GM19397 (cell line): ENCODE data around the gene SYNE2.

Source experiments
- ATAC-seq: cut with Tn5 transposase; IDR thresholded peaks from one replicate; pipeline ENCODE4 v1.9.1; 2021; ENCODE audit warnings: mild to moderate bottlenecking, moderate library complexity; ENCODE audit not compliant: unreplicated experiment

SYNE2 gene

DNA sequence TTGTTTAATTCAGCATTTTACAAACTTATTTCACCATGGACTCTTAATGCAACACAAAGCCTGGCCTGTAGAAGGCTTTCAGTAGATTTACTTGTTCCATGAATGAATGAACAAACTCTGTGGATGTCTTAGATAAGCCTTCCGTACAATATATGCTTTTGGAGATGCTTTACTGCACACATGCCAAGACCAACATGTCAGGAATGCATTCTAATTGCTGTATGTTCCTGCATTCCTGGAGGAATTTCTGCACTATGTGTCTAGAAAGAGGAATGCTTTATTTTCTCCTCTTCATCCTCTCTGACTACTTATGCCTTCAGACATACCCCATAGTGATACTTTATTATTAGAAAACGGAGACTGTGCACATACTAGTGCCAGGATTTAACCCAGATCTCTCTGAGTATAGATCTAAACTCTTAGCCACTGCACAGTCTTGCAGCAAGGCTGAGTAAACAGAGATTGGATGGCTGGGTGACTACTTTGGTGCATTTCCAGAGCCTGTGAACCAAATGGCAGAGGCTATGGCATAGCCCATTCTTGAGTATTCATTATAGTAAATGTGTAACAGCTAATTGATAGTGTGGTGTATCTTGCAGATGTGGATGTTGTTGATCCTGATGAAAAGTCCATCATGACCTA is 108.2 kb downstream of the SYNE2 start:
- no peak for ATAC-seq

DNA sequence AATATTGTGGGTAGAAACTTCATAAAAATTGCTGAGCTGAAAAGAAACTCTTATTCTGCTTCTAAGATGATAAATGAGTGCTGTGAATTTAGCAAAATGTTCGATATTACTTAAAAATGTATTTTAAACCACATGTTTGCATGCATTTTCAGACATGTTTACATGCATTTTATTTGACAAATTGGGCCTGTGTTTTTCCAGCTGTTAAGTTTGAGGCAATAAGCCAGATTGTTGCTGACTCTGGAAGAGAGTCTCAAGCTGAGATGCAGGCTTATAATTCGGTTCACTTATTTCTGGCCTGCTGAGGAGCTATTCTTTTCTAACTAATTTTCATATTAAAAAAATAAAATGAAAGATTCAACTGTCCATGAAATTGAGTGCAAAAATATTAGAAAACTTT is 110.1 kb downstream of the SYNE2 start:
- no peak for ATAC-seq

DNA sequence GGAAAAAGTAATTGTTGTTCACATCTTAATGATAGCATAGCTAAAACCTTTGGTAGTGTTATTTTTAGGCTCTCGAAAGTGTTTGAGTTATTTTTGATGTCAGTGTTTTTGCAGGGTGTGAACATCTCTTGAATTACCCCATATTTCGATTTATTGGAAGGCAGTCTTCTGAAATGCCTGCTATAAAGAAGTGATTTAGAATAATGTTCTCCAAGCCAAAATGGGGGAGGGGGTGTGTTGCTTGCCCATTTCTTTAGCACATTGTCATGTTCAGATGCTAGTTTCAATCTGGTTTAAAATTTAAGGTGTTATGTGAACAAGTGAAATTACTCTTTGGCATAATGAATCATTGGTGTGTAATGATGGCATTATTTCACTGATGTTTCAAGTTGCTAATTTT is 110.6 kb downstream of the SYNE2 start:
- ATAC-seq, result no peak

DNA sequence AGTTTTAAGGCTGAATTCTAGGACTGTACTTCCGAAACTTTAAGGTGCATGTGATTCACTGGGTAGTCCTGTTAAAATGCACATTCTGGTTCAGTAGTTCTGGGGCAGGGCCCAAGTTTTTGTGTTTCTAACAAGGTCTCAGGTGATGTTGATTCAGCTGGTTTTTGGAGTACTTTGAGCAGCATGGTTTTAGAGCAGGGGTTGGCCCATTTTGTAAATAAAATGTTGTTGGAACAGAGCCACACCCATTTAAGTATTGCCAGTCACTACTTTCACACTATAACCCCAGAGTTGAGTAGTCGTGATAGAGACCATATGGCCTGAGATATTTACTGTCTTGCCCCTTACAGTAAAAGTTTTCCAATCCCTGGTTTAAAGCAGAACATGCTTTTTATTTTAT is 111.3 kb downstream of the SYNE2 start:
- no peak for ATAC-seq

DNA sequence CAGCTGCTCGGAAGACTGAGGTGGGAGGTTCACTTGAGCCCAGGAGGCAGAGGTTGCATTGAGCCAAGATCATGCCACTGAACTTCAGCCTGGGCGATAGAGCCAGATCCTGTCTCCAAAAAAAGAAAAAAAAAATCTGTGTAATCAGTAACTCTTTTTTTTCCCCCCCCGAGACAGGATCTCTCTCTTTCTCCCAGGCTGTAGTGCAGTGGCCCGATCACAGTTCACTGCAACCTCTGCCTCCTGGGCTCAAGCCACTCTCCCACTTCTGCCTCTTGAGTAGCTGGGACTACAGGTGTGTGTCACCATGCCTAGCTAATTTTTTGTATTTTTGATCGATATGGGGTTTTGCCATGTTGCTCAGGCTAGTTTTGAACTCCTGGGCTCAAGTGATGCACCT is 113.6 kb downstream of the SYNE2 start:
- ATAC-seq, result no peak

DNA sequence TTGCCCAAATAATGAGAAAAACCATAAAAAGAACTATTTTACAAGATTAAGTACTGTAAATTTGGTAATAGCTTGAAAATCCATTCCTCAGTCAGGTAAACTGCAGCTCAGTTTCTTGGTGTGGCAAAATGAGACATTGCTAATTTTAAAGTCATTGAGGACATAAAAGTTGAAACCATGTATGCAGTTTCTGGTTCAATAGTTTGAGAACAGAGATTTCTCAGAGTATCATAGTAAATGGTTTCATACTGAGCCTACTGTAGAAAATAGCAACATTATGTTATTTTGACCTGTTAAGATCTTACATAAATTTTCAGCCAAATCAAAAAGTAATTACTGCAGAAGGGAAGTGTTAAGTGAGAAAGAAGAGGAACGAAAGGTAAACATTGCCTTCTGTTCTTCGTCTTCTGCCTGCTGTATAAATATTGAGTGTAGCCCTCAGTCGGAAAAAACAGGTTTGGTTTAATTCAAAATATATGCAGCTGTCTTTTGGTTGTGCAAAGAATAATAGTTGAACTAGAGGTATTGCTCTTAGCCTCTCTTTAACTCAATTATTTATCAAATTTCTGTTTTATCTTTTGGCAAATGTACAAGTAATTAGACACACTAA is 119.6 kb downstream of the SYNE2 start:
- ATAC-seq, result no peak

DNA sequence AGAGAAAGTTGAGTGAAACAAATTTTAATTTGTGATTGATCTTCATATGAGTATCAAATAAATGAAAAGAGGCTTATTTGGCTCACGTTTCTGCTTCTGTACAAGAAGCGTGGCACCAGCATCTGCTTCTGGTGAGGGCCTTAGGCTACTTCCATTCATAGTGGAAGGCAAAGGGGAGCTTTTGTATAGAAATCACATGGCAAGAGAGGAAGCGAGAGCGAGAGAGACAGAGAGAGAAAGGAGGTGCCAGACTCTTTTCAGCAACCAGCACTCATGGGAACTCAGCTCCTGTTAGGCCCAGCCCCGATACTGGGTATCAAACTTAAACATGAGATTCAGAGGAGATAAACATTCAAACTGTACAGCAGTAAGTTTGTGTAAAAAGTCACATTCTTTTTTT is 121.4 kb downstream of the SYNE2 start:
- no peak for ATAC-seq

DNA sequence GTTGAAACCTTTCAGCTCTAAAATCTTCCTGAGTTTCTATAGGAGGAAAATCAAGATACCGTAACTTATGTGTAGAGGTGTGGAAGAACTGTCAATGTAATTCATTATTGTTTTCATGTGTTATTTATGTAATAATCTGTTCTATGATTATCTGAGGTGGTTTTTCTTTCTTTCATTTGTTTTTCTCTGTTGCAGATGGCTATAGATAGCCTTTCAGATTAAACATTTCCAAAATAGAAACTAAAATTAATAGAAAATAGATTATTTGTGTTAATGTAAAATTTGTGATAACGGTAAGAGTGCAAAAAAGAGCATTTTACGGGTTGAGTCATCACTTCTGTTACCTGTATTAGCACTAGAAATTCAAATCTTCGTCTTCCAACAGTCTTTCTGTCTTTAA is 128.8 kb downstream of the SYNE2 start:
- ATAC-seq, result no peak

DNA sequence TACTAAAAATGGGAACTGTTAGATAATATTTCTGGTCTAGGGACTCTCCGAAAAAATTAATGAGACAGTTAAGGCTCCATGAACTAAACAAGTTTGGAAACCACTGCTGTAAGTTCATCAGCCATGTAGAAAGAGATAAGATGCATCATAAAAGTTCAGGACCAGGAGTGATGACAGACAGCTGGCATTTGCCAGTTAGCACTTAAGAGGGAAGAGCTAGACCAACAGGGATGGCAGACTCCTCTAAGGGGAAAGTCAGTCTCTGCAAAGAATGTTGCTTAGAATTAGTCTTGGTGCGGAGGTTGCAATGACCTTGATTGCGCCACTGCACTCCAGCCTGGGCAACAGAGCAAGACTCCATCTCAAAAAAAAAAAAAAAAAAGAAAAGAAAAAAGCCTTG is 129.4 kb downstream of the SYNE2 start:
- ATAC-seq, result no peak

DNA sequence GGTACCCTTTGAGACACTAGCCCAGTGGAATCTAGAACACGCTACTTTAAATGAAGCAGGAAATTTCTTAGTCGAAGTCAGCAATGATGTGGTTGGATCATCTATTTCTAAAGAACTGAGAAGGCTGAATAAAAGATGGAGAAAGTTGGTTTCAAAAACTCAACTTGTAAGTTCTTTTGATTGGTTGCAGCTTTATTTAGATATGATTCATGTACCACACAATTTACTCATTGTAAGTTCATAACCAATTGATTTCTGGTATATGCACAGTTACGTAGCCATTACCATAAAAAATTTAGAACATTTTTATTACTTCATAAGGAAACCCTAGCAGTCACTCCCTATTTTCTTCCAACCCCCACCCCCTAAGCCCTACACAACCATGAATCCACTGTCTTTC is 129.8 kb downstream of the SYNE2 start:
- ATAC-seq, result no peak

DNA sequence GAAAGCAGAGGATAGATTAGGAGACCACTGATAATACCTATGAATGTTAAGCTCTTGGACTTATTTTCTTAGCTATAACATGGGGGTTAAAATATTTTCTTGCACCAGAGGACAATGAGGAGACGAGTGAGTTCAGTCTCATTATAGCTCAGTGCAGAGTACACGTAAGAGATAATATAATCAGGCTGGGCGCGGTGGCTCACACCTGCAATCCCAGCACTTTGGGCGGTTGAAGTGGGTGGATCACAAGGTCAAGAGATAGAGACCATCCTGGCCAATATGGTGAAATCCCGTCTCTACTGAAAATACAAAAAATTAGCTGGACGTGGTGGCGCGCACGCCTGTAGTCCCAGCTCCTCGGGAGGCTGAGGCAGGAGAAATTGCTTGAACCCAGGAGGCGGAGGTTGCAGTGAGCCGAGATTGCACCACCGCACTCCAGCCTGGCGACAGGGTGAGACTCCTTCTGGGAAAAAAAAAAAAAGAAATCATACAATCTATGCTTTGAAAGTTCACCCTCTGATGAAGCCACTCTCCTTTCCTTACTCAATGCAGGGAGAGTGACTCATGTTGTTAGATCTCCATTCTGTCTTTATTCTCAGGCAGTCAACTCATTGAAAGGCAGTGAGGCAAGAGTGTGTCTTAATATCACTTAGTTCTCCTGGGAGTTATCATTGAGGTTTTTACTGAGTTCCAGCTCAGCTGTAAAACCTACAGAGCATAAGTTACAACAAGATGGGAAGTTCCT is 134.2 kb downstream of the SYNE2 start:
- no peak for ATAC-seq

DNA sequence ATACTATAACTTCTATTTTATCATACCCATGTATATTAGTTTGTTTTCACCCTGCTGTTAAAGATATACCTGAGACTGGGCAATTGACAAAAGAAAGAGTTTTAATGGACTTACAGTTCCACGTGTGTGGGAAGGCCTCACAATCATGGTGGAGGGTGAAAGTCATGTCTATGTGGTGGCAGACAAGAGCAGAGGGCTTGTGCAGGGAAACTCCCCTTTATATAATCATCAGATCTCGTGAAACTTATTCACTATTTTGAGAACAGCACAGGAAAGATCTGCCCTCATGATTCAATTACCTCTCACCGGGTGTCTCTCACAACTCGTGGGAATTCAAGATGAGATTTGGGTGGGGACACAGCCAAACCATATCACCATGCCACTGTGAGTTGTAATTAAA is 135.8 kb downstream of the SYNE2 start:
- ATAC-seq, result no peak

DNA sequence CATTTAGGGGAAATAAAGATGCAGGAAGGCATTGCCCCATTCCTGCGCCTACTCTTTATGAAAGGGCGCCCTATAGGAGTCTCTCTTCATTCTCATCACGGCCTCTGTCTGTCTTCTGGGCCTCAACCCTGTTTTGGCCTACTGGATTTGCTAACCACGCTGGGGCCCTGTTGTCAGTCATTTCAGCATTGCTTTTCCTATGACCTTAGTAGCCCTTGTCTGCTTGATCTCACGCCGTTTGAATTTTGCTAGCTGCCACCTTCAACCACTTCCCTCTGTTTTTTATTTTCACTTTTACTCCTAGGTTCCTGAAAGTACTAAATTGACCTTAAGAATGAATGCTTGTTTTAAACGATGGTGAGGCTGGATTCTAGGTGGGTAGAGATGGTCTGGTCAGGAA is 139.0 kb downstream of the SYNE2 start:
- ATAC-seq, result no peak

DNA sequence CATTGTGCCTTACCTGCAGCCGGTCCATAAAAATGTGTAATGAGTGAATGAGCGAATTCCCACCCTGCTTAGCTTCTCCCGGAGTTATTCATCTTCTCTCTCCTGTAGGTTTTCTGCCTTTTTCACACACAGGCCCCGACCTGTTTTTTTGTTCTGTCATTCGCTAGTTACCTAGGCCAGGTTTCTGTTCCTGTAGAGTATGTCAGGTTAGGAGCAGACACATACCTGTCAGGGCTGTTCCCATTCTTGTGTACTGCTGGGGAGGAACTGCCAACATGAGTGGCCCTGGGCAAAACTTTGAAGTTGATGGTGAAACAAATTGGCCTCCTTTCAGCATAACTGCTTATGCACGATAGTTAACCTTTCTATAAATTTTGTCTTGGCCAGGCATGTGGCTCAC is 140.1 kb downstream of the SYNE2 start:
- no peak for ATAC-seq

DNA sequence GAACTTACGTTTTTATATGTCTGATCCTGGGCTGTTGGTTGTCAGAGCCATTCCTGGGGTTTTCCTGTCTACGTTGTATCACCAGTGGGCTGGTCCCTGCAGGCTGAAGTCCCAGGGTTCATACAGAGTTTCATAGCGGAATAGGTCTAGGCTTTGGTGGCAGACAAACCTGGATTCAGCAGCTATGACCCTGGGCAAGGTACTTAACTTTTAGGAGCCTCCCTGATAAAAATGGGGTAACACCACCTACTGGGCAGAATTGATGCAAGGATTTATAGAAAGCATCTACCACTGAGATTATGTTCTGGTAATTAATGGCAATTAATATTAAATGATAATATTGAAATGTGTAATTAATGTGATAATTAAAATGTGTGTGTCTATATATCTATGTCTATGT is 141.2 kb downstream of the SYNE2 start:
- ATAC-seq, result no peak

DNA sequence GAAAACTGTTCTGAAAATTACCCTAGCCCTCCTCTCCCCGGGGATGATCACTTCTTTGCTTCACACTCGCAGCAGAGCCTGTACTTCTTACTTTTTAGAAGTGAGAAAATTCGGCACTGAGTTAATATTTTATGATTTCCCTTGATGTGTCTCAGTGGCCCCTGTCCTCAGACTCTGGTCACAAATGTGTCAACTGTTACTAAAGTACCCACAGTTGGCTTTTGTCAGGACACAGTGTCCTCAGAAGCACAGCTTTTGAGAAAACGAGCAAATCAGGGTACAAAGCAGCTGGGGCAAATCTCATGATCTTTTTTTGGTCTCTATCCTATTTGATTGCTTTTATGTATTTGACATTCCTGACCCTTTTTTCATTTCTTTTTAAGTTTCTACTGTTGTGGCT is 142.5 kb downstream of the SYNE2 start:
- no peak for ATAC-seq

DNA sequence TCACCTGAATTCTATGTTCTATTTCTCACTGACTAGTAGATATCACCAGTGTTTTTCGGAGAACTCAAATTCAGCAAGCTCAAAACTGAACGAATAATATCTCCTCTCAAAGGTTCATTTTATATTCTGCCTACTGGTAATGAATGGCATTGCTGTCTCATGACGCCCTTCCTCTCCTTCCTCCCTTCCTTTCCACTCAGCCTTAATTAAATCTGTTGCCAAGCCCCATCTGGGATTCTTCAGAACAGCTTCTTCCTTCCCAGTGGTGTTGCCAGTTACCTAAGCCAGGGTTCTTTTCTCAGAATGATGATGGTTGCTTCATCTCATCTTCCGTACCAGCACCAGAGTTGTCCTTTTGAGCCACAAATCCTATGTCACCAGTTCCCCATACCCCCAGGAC is 143.2 kb downstream of the SYNE2 start:
- ATAC-seq, result no peak

DNA sequence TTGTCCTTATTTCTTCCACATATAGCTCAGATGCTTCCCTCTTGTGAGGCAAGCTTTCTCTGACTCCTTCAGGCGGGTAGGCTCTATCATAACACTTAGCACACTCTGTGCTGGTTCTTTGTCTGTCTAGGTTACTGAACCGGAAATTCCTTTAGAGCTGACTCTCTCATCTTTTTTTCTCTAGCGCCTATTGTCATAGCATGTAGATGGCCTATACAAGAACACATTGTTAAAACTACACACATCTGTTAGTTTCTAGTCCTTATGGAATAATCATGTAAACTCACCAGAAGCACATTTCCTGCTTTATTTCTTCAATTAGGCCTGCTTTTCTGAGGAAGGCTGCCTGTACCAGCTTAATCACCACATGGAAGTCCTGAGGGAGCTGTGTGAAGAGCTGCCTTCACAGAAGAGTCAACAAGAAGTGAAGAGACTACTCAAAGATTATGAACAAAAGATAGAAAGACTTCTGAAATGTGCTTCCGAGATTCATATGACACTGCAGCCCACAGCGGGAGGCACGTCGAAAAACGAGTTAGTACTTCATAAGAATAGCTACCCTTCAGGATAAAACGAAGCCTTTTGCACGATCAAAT is 143.9 kb downstream of the SYNE2 start:
- ATAC-seq, result no peak

DNA sequence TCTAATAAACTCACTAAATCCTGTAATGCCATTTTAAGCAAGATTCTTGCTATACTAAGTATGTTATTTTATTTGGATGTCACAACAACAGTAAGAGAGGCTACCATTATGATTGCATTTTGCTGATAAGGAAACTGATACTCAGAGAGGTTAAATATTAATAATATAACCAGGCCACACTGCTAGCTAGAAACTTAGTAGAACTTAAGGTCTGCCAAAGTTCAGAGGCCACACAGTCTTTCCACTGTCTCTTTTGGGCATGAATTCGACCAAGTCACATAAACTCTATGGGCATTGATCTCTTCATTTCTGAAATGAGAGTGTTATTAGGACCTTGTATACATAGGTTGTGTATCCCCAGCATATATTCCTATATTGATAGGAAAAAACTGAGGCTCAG is 147.9 kb downstream of the SYNE2 start:
- no peak for ATAC-seq

DNA sequence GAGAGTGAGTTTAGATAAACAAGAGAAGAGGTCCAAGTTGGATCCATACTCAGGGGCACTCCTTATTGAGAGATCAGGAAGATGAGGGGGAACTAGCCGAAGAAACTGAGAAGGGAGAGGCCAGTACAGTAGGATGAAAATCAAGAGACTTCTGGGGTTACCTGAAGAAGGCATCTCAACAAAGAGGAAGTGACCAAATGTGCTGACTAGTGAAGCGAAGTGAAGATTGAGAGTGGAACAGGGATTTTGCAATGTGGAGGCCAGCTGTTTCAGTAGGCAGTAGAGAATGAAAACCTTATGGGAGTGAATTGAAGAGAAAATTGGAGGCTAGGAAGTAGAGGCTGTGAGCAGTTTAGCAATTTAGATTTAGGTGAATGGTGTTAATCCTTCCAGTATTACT is 153.0 kb downstream of the SYNE2 start:
- no peak for ATAC-seq

DNA sequence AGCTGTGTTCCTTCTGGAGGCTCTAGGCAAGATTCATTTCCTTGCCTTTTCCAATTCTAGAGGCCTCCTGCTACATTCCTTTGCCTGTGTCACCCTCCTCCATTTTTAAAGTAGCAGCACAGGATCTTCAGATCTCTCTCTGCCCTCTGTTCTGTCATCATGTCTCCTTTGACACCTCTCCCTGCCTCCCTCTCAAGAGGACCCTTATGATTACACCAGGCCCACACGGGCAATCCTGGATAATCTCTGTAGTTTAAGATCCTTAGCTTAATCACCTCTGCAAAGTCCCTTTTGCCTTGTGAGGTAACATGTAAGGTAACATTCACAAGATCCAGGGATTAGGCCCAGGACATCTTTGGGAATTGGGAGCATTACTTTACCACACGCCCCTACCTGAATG is 155.2 kb downstream of the SYNE2 start:
- ATAC-seq, result no peak

DNA sequence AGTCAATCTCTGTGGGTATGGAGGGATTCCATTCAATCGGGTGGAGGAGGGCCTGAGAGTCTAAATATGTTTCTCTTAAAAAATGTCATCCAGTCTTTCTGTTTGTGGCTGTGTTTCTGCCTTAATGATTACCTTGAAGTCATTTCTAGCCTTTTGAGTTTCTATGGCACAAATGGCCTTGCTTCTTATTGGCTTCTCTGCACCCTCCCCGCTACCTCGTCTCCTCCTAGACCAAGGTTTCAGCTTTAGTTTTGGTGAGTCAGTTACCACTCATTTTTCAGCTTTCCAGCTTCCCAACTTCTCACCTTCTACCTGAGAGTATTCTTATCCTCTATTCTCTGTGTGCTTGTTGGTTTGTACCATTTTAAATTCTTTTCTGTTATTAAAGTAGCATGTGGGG is 159.2 kb downstream of the SYNE2 start:
- ATAC-seq, result no peak
